Esophagus muscularis mucosa (tissue), 4 donors: ENCODE measurements around the gene NCR3LG1.

ENCODE experiments used
- EP300 ChIP-seq: sonication (generic); formaldehyde crosslinking; IDR thresholded peaks from one replicate; pipeline ENCODE4 v1.6.1; 2017; ENCODE audit warnings: antibody characterized with exemption
- POLR2A ChIP-seq: fragments of 450-650 bp; IDR thresholded peaks from one replicate; pipeline ENCODE4 v1.6.1; 2017; ENCODE audit warnings: antibody characterized with exemption, moderate library complexity, mild to moderate bottlenecking, low read depth
- POLR2AphosphoS5 ChIP-seq, 2 donors: sonication (generic); formaldehyde crosslinking; IDR thresholded peaks; one replicate each; pipeline ENCODE4 v1.6.1; 2017; ENCODE audit warnings: antibody characterized with exemption in 2 of 2
- TF ChIP-seq, protein P1 (sequence below), 3 experiments: fragments of 200-600 bp in 2 of 3; fragments of 450-650 bp in 1 of 3; sonication (generic) in 2 of 3; IDR thresholded peaks; one replicate each; pipeline ENCODE4 v1.5.1; 2017 to 2019; ENCODE audit warnings: antibody characterized with exemption in 3 of 3, mild to moderate bottlenecking in 2 of 3, moderate library complexity in 1 of 3

DNA sequence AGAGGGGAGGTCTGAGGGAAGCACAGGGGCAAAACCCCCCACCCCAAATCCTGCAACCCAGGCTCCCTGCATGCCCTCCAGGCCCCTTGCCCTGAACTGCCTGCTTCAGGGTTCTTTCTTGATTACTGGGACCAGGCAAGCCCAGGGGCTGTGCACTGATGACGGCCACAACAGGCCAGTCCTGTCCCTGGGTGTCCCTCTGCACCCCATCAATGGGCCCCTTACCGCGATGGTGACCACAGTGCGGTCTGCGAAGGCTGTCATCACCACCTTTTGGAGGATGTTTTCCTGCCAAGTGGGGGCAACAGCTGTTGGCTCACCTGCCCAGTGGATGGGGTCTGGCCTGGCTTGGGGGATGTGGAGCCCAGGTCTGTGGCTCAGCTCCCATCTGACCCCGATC, 41.9 kb downstream of the NCR3LG1 start:
- TF ChIP-seq, protein P1, sequence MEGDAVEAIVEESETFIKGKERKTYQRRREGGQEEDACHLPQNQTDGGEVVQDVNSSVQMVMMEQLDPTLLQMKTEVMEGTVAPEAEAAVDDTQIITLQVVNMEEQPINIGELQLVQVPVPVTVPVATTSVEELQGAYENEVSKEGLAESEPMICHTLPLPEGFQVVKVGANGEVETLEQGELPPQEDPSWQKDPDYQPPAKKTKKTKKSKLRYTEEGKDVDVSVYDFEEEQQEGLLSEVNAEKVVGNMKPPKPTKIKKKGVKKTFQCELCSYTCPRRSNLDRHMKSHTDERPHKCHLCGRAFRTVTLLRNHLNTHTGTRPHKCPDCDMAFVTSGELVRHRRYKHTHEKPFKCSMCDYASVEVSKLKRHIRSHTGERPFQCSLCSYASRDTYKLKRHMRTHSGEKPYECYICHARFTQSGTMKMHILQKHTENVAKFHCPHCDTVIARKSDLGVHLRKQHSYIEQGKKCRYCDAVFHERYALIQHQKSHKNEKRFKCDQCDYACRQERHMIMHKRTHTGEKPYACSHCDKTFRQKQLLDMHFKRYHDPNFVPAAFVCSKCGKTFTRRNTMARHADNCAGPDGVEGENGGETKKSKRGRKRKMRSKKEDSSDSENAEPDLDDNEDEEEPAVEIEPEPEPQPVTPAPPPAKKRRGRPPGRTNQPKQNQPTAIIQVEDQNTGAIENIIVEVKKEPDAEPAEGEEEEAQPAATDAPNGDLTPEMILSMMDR (IDR thresholded peaks at IDR 0.05), result no peak
- TF ChIP-seq POLR2A, result no peak
- TF ChIP-seq EP300, result no peak
- TF ChIP-seq POLR2AphosphoS5 (IDR thresholded peaks at IDR 0.05), result no peak
